Hepatocyte (in vitro differentiated cells): ENCODE results near the gene CYP4F8. TPM values are rescaled to one million over a fixed set of nuclear protein-coding genes. Genes with fewer than 3 reads are reported as not detected.

Experiments used
- DNase-seq: peaks from one replicate; pipeline ENCODE4 v3.0.0-alpha.2; 2016; ENCODE audit warnings: low spot score
- H2AFZ ChIP-seq: fragments of 200-600 bp; sonication (generic); 2 replicates; pipeline ENCODE4 v1.6.0; 2016; ENCODE audit warnings: antibody characterized with exemption, mild to moderate bottlenecking
- H3K27ac ChIP-seq: fragments of 200-600 bp; sonication (generic); 2 replicates; pipeline ENCODE4 v1.5.1; 2016; ENCODE audit warnings: mild to moderate bottlenecking
- H3K27me3 ChIP-seq: fragments of 200-600 bp; sonication (generic); 2 replicates; pipeline ENCODE4 v1.6.1; 2016
- H3K36me3 ChIP-seq: fragments of 200-600 bp; sonication (generic); replicated peaks from 2 replicates; pipeline ENCODE4 v1.5.1; 2016; ENCODE audit warnings: low read depth; ENCODE audit not compliant: insufficient read depth
- H3K4me1 ChIP-seq: fragments of 200-600 bp; sonication (generic); 2 replicates; pipeline ENCODE4 v1.5.1; 2016; ENCODE audit warnings: mild to moderate bottlenecking, moderate library complexity; ENCODE audit not compliant: insufficient read depth
- H3K4me2 ChIP-seq: fragments of 200-600 bp; sonication (generic); 2 replicates; pipeline ENCODE4 v1.6.0; 2016
- H3K4me3 ChIP-seq: fragments of 200-600 bp; sonication (generic); 2 replicates; pipeline ENCODE4 v1.5.1; 2016; ENCODE audit warnings: mild to moderate bottlenecking
- H3K79me2 ChIP-seq: fragments of 200-600 bp; sonication (generic); 2 replicates; pipeline ENCODE4 v1.6.0; 2017; ENCODE audit warnings: mild to moderate bottlenecking
- H3K9me2 ChIP-seq: fragments of 200-600 bp; sonication (generic); replicated peaks from 2 replicates; pipeline ENCODE4 v1.6.0; 2017; ENCODE audit warnings: mild to moderate bottlenecking; ENCODE audit not compliant: insufficient read depth
- H3K9me3 ChIP-seq: fragments of 200-600 bp; sonication (generic); 2 replicates; pipeline ENCODE4 v1.5.1; 2016; ENCODE audit warnings: low read depth, mild to moderate bottlenecking
- H4K20me1 ChIP-seq: fragments of 200-600 bp; sonication (generic); 2 replicates; pipeline ENCODE4 v1.6.0; 2016; ENCODE audit warnings: mild to moderate bottlenecking; ENCODE audit not compliant: insufficient read depth, poor library complexity, severe bottlenecking
- EZH2 ChIP-seq: fragments of 200-600 bp; sonication (generic); IDR thresholded peaks from 2 replicates; pipeline ENCODE4 v1.6.1; 2016; ENCODE audit warnings: antibody characterized with exemption, mild to moderate bottlenecking, borderline replicate concordance
- EZH2phosphoT487 ChIP-seq: fragments of 200-600 bp; sonication (generic); IDR thresholded peaks from one replicate; pipeline ENCODE4 v1.6.1; 2018; ENCODE audit warnings: antibody characterized with exemption, mild to moderate bottlenecking, low read depth, moderate library complexity; ENCODE audit not compliant: unreplicated experiment, severe bottlenecking
- WGBS: methylation state at CpG from one replicate; pipeline ENCODE4 v1.1.6; 2016; ENCODE audit warnings: low lambda C conversion rate; ENCODE audit errors: missing lambda C conversion rate; 5-methylcytosine and 5-hydroxymethylcytosine counted together
- polyA plus RNA-seq: library from polyadenylated mRNA; unstranded; fragments of >200 nt; fragmentation: Nextera tagmentation; extraction: Ambion mirVana; gene quantifications from 2 replicates; pipeline ENCODE4 v1.2.1, GENCODE V29; 2016
- total RNA-seq: library from RNA; depleted of rRNA; stranded (reverse); fragments of >200 nt; gene quantifications from 2 replicates; pipeline ENCODE4 v1.2.3, GENCODE V29; 2014
- TF ChIP-seq, protein P1 (sequence below): fragments of 200-600 bp; sonication (generic); IDR thresholded peaks from 2 replicates; pipeline ENCODE4 v1.5.1; 2016; ENCODE audit warnings: antibody characterized with exemption, mild to moderate bottlenecking; ENCODE audit not compliant: poor library complexity

The CYP4F8 gene
- total and polyA plus RNA-seq, 2 experiments from 2014 or later: not detected

DNA sequence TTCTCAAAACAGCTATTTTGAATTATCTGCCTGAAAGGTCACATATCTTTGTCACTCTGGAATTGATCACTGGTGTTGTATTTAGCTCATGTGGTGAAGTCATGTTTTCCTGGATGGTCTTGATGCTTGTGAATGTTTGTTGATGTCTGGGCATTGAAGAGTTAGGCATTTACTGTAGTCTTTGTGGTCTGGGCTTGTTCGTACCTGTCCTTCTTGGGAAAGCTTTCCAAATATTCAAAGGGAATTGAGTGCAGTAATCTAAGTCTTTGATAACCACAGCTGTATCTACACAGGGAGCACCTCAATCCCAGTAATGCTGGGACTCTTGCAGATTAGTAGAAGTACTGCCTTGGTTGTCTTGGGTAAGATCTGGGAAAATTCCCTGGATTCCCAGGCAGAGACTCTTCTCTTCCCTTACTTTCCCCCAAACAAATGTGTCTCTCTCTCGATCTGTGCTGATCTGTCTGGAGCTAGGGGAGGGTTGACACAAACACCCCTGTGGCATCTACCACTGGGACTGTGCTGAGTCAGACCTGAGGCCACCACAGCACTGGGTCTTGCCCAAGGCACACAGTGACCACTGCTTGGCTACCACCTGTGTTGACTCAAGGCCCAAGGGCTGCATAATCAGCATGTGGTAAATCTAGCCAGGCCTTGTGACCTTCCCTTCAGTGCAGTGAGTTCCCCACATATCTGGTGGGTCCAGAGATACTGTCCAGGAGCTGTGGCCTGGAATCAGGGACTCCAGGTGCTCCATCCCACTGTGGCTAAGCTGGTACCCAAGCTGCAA lies 20.2 kb downstream of the CYP4F8 start:
- Histone ChIP-seq H3K9me3 (peaks cover 4% of the 10 kb centered on the region), H3K4me1 (no peaks in the 10 kb centered on the region), H3K4me2 (no peak overlapping the region), H4K20me1 (no peaks in the 10 kb centered on the region), H3K36me3 (no peaks in the 10 kb centered on the region), H3K4me3 (no peak overlapping the region), H3K79me2 (no peaks in the 10 kb centered on the region), H3K27ac (no peak overlapping the region), H3K9me2 (no peaks in the 10 kb centered on the region), H3K27me3 (no peaks in the 10 kb centered on the region), H2AFZ (no peak overlapping the region)
- WGBS: 48% methylated on average over 2 of the region's 2 CpGs
- TF ChIP-seq EZH2phosphoT487: no peak
- no peak for TF ChIP-seq EZH2
- TF ChIP-seq, protein P1, sequence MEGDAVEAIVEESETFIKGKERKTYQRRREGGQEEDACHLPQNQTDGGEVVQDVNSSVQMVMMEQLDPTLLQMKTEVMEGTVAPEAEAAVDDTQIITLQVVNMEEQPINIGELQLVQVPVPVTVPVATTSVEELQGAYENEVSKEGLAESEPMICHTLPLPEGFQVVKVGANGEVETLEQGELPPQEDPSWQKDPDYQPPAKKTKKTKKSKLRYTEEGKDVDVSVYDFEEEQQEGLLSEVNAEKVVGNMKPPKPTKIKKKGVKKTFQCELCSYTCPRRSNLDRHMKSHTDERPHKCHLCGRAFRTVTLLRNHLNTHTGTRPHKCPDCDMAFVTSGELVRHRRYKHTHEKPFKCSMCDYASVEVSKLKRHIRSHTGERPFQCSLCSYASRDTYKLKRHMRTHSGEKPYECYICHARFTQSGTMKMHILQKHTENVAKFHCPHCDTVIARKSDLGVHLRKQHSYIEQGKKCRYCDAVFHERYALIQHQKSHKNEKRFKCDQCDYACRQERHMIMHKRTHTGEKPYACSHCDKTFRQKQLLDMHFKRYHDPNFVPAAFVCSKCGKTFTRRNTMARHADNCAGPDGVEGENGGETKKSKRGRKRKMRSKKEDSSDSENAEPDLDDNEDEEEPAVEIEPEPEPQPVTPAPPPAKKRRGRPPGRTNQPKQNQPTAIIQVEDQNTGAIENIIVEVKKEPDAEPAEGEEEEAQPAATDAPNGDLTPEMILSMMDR: no peak
- DNase-seq: no peak

DNA sequence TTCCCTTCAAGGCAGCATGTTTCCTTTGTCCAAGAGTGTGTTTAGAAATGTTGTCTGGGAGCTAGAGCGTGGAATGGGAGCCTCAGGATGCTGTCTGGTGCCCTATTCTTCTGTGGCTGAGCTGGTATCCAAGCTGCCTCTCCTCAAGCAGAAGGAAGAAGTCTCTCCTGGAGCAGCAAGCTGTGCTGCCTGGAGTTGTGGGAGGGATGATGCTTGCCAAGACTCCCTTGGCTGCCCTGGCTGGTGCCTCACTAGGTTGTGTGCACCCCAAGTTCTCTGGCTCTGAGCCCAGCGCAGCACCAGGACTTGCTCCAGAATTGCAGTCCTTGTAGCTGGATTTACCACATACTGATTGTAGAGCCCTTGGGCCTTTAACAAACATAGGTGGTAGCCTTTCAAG lies 21.0 kb downstream of the CYP4F8 start:
- Histone ChIP-seq H3K79me2 (no peaks in the 10 kb centered on the region), H3K27ac (no peak overlapping the region), H3K9me2 (no peaks in the 10 kb centered on the region), H3K36me3 (no peaks in the 10 kb centered on the region), H3K4me1 (no peaks in the 10 kb centered on the region), H3K4me2 (no peak overlapping the region), H4K20me1 (no peaks in the 10 kb centered on the region), H3K9me3 (peaks cover 4% of the 10 kb centered on the region), H3K27me3 (no peaks in the 10 kb centered on the region), H3K4me3 (no peak overlapping the region), H2AFZ (no peak overlapping the region)
- no peak for TF ChIP-seq EZH2phosphoT487
- TF ChIP-seq, protein P1: no peak
- TF ChIP-seq EZH2: no peak
- DNase-seq: no peak
- WGBS: 74% methylated on average over 2 of the region's 2 CpGs

DNA sequence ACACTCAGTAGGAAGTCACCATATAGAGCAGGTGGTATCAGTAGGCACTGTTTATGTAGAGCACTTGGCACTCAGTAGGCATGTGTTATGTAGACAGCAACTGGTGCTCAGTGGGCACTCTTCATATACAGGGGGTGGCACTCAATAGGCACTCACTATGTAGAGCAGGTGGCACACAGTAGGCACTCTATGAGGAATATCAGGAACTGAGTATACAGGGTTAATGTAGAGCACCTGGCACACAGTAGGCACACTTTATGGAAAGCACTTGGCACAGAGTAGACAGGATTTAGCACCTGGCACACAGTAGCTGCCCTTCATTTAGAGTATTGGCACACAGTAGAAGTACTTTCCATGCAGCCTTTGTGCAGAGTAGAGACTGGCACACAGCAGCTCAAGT lies 24.6 kb downstream of the CYP4F8 start:
- H3K27ac ChIP-seq: no peak overlapping the region
- no peak overlapping the region for H3K4me2 ChIP-seq
- H3K79me2 ChIP-seq: no peaks in the 10 kb centered on the region
- peaks cover 2% of the 10 kb centered on the region for H3K9me3 ChIP-seq
- no peak overlapping the region for H2AFZ ChIP-seq
- H3K4me1 ChIP-seq: no peaks in the 10 kb centered on the region
- H3K9me2 ChIP-seq: no peaks in the 10 kb centered on the region
- no peak overlapping the region for H3K4me3 ChIP-seq
- no peak for TF ChIP-seq EZH2
- TF ChIP-seq, protein P1: no peak
- no peak for TF ChIP-seq EZH2phosphoT487
- H4K20me1 ChIP-seq: no peaks in the 10 kb centered on the region
- H3K36me3 ChIP-seq: no peaks in the 10 kb centered on the region
- no peaks in the 10 kb centered on the region for H3K27me3 ChIP-seq
- no peak for DNase-seq
